Neural cell (in vitro differentiated cells): ENCODE measurements around the gene TBC1D9. TPM values are rescaled to one million over a fixed set of nuclear protein-coding genes. Genes with fewer than 3 reads are reported as not detected.

ENCODE experiments used
- H2AFZ ChIP-seq: fragments of 200-600, 300-800 bp; sonication (generic), shearing (Covaris generic); 2 replicates; pipeline ENCODE4 v1.6.0; 2014; ENCODE audit warnings: low read depth, mild to moderate bottlenecking, antibody characterized with exemption, low read length, moderate library complexity
- H3F3A ChIP-seq: fragments of 200-600 bp; shearing (Covaris generic); 2 replicates; pipeline ENCODE4 v1.6.1; 2016; ENCODE audit warnings: mild to moderate bottlenecking, moderate library complexity, mixed read lengths, antibody characterized with exemption, low read length; ENCODE audit not compliant: insufficient read depth, poor library complexity, severe bottlenecking
- H3K27ac ChIP-seq: fragments of 200-600, 300-800 bp; sonication (generic), shearing (Covaris generic); 2 replicates; pipeline ENCODE4 v1.5.1; 2014; ENCODE audit warnings: mild to moderate bottlenecking, low read length, moderate library complexity
- H3K27me3 ChIP-seq: fragments of 300-800, 200-600 bp; sonication (generic), shearing (Covaris generic); 2 replicates; pipeline ENCODE4 v1.6.0; 2014; ENCODE audit warnings: mild to moderate bottlenecking, low read depth, low read length, moderate library complexity; ENCODE audit not compliant: insufficient read depth
- H3K36me3 ChIP-seq: fragments of 300-800, 200-600 bp; sonication (generic), shearing (Covaris generic); 2 replicates; pipeline ENCODE4 v1.5.1; 2014; ENCODE audit warnings: mild to moderate bottlenecking, antibody characterized with exemption, low read length, moderate library complexity; ENCODE audit not compliant: insufficient read depth
- H3K4me2 ChIP-seq: fragments of 300-800, 200-600 bp; sonication (generic), shearing (Covaris generic); 2 replicates; pipeline ENCODE4 v1.6.0; 2014; ENCODE audit warnings: mild to moderate bottlenecking, low read length
- H3K4me3 ChIP-seq: fragments of 300-800, 200-600 bp; sonication (generic), shearing (Covaris generic); 2 replicates; pipeline ENCODE4 v1.5.1; 2014; ENCODE audit warnings: mild to moderate bottlenecking, low read length, moderate library complexity
- H3K79me2 ChIP-seq: fragments of 200-600 bp; shearing (Covaris generic); replicated peaks from 2 replicates; pipeline ENCODE4 v1.6.0; 2014; ENCODE audit warnings: mild to moderate bottlenecking, low read length, moderate library complexity; ENCODE audit not compliant: insufficient read depth
- H3K9ac ChIP-seq: fragments of 300-800, 200-600 bp; sonication (generic), shearing (Covaris generic); 2 replicates; pipeline ENCODE4 v1.6.1; 2016; ENCODE audit warnings: mild to moderate bottlenecking, low read length, mixed read lengths
- H3K9me2 ChIP-seq: fragments of 200-600 bp; shearing (Covaris generic); 2 replicates; pipeline ENCODE4 v1.6.1; 2016; ENCODE audit warnings: mild to moderate bottlenecking, low read length, mixed read lengths; ENCODE audit not compliant: insufficient read depth
- H3K9me3 ChIP-seq: fragments of 200-600, 300-800 bp; sonication (generic), shearing (Covaris generic); 2 replicates; pipeline ENCODE4 v1.6.1; 2016; ENCODE audit warnings: mild to moderate bottlenecking, mixed run types, low read length, moderate library complexity, mixed read lengths
- H4K20me1 ChIP-seq: fragments of 200-600 bp; shearing (Covaris generic); 2 replicates; pipeline ENCODE4 v1.6.1; 2016; ENCODE audit warnings: mild to moderate bottlenecking, mixed run types; ENCODE audit not compliant: insufficient read depth
- CTCF ChIP-seq: fragments of 450-650 bp; IDR thresholded peaks from 2 replicates; pipeline ENCODE4 v1.5.1; 2014; ENCODE audit warnings: antibody characterized with exemption, mild to moderate bottlenecking, moderate library complexity; ENCODE audit not compliant: poor library complexity, severe bottlenecking
- EP300 ChIP-seq: fragments of 450-650 bp; conservative IDR thresholded peaks from 2 replicates; pipeline ENCODE4 v1.6.1; 2014; ENCODE audit warnings: antibody characterized with exemption, mild to moderate bottlenecking, moderate library complexity; ENCODE audit not compliant: poor library complexity, severe bottlenecking
- EZH2 ChIP-seq: fragments of 200-600, 300-800 bp; shearing (Covaris generic), sonication (generic); IDR thresholded peaks from 2 replicates; pipeline ENCODE4 v1.6.1; 2014; ENCODE audit warnings: antibody characterized with exemption, low read length, borderline replicate concordance, mild to moderate bottlenecking; ENCODE audit not compliant: insufficient read depth, poor library complexity, severe bottlenecking
- MXI1 ChIP-seq: fragments of 450-650 bp; conservative IDR thresholded peaks from 2 replicates; pipeline ENCODE4 v1.6.1; 2014; ENCODE audit warnings: antibody characterized with exemption, mild to moderate bottlenecking; ENCODE audit not compliant: poor library complexity, severe bottlenecking
- POLR2AphosphoS5 ChIP-seq: IDR thresholded peaks from 2 replicates; pipeline ENCODE4 v1.6.1; 2012
- RAD21 ChIP-seq: fragments of 450-650 bp; conservative IDR thresholded peaks from 2 replicates; pipeline ENCODE4 v1.6.1; 2014; ENCODE audit warnings: antibody characterized with exemption, mild to moderate bottlenecking, moderate library complexity
- SMC3 ChIP-seq: fragments of 450-650 bp; conservative IDR thresholded peaks from 2 replicates; pipeline ENCODE4 v1.6.1; 2014; ENCODE audit warnings: antibody characterized with exemption, mild to moderate bottlenecking, moderate library complexity; ENCODE audit not compliant: poor library complexity
- TAF1 ChIP-seq: IDR thresholded peaks from 2 replicates; pipeline ENCODE4 v1.6.1; 2012; ENCODE audit warnings: low read depth
- polyA plus RNA-seq: library from polyadenylated mRNA; depleted of rRNA; stranded (reverse); fragments of >200 nt; gene quantifications from 2 replicates; pipeline ENCODE4 v1.2.3, GENCODE V29; 2014
- TF ChIP-seq, protein P1 (sequence below): IDR thresholded peaks from 2 replicates; pipeline ENCODE4 v1.6.1; 2012; ENCODE audit warnings: borderline replicate concordance

Gene TBC1D9
- polyA plus RNA-seq, 1 donor from 2014 or later, result 42.8 TPM

DNA sequence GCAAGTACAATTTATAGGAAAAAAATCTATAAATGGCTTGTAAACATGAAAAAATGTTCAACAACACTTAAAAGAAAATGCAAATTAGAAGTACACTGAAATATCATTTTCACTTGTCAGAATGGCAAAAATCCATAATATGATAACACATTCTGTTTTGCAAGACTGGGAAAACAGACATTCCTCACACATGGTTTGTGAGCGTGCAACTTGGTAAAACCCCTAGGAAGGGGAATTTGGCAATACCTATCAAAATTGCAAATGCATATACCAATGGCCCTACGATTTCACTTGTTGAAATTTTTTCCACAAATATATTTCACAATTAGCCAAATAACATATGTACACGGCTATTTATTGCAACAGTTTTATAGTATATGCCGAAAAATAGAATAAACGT lies 31.4 kb downstream of the TBC1D9 start:
- no peak overlapping the region for H3K27ac ChIP-seq
- H3F3A ChIP-seq, result no peaks in the 10 kb centered on the region
- H3K4me3 ChIP-seq, result no peak overlapping the region
- no peak overlapping the region for H3K4me2 ChIP-seq
- no peaks in the 10 kb centered on the region for H3K27me3 ChIP-seq
- no peaks in the 10 kb centered on the region for H3K36me3 ChIP-seq
- no peaks in the 10 kb centered on the region for H4K20me1 ChIP-seq
- H3K79me2 ChIP-seq, result peaks cover 60% of the 10 kb centered on the region
- no peak for TF ChIP-seq EP300
- no peak for TF ChIP-seq POLR2AphosphoS5
- TF ChIP-seq RAD21, result no peak
- no peak for TF ChIP-seq EZH2
- TF ChIP-seq, protein P1, sequence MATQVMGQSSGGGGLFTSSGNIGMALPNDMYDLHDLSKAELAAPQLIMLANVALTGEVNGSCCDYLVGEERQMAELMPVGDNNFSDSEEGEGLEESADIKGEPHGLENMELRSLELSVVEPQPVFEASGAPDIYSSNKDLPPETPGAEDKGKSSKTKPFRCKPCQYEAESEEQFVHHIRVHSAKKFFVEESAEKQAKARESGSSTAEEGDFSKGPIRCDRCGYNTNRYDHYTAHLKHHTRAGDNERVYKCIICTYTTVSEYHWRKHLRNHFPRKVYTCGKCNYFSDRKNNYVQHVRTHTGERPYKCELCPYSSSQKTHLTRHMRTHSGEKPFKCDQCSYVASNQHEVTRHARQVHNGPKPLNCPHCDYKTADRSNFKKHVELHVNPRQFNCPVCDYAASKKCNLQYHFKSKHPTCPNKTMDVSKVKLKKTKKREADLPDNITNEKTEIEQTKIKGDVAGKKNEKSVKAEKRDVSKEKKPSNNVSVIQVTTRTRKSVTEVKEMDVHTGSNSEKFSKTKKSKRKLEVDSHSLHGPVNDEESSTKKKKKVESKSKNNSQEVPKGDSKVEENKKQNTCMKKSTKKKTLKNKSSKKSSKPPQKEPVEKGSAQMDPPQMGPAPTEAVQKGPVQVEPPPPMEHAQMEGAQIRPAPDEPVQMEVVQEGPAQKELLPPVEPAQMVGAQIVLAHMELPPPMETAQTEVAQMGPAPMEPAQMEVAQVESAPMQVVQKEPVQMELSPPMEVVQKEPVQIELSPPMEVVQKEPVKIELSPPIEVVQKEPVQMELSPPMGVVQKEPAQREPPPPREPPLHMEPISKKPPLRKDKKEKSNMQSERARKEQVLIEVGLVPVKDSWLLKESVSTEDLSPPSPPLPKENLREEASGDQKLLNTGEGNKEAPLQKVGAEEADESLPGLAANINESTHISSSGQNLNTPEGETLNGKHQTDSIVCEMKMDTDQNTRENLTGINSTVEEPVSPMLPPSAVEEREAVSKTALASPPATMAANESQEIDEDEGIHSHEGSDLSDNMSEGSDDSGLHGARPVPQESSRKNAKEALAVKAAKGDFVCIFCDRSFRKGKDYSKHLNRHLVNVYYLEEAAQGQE, result no peak
- no peak for TF ChIP-seq TAF1
- TF ChIP-seq CTCF, result no peak
- TF ChIP-seq SMC3, result no peak
- TF ChIP-seq MXI1, result no peak
- H3K9ac ChIP-seq, result no peak overlapping the region
- H3K9me3 ChIP-seq, result no peaks in the 10 kb centered on the region
- H3K9me2 ChIP-seq, result no peaks in the 10 kb centered on the region
- no peak overlapping the region for H2AFZ ChIP-seq

DNA sequence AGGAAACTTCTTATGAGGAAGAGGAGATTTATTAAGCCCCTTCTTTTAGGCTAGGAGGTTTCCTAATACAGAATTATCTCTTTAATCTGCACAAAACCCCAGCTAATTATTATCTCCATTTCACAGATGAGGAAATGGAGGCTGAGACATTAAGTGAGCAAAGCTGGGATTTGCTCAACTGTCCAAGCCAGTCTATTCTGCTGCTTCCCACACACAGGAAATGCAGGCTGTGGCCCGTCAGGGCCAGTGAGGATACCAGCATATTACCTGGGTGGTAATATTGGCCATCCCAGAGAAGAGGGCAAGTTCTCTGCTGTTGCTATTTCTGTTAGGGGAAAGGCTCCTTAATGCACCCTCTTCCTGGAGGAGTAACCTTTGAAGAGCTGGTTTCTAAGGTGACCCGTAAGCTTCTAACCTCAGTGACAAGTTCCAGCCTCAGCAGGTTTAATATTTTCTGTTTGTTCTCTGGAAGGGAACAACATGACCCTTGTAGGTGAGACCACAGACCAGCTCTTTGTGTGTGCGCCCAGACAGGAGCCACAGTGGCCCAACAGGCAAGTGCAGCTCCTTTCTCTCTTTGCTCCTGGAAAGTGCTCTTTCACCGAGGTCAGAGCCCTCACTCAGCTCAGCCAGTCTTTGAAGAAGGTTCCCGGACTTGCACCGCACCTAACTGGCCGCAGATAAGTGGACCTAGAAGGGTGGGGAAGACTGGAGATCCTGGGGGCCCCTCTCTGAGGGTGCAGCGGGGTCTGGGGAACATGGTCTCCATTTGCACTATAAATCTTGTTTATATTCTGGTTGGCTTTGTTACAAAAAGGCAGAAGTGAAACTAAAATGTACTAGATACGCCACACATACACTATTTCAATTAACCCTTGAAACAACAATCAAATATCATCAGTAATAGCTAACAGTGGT lies 35.5 kb downstream of the TBC1D9 start:
- TF ChIP-seq SMC3 (no peak), POLR2AphosphoS5 (no peak), MXI1 (no peak), EP300 (no peak), EZH2 (no peak), TAF1 (no peak), RAD21 (no peak), CTCF (no peak)
- TF ChIP-seq, protein P1, result no peak
- no peak overlapping the region for H3K9ac ChIP-seq
- H2AFZ ChIP-seq, result no peak overlapping the region
- no peak overlapping the region for H3K27ac ChIP-seq
- no peaks in the 10 kb centered on the region for H3F3A ChIP-seq
- peaks cover 53% of the 10 kb centered on the region for H3K79me2 ChIP-seq
- H3K9me3 ChIP-seq, result no peaks in the 10 kb centered on the region
- no peaks in the 10 kb centered on the region for H4K20me1 ChIP-seq
- no peak overlapping the region for H3K4me3 ChIP-seq
- H3K9me2 ChIP-seq, result no peaks in the 10 kb centered on the region
- no peaks in the 10 kb centered on the region for H3K27me3 ChIP-seq
- H3K36me3 ChIP-seq, result peaks cover 3% of the 10 kb centered on the region
- no peak overlapping the region for H3K4me2 ChIP-seq
